ENCODE results near the gene FGD3.

DNA sequence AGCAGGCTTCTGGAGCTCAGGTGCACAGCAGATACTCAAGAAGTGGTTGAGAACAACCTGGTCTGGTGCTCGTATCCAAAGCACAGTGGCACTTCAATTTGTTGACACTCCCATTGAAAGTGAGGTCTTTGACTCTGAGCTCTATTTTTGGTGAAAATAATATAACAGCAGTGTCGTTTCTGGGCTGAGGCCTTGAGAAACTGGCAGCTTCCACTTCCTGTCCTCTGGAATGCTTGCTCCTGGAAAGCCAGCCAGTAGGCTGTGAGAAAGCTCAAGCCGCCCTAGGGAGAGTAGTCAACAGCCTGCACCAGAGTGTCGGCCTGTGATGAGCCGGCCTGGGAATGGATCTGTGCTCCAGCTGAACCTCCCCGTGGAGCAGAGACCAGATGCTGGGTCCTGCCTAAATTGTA lies 104.4 kb downstream of the FGD3 start:
- TF ChIP-seq POLR2AphosphoS5 (IDR thresholded peaks at IDR 0.05; ENCODE audit: borderline replicate concordance, low read depth, low read length), result no peak
- no peak for TF ChIP-seq EZH2 (IDR thresholded peaks at IDR 0.05)
- no peak for TF ChIP-seq FOXP2 (optimal IDR thresholded peaks at IDR 0.05; ENCODE audit: control extremely low read depth, extremely low read length, insufficient read depth)
